Astrocyte (in vitro differentiated cells and primary cell): ENCODE measurements around the gene GNPTG.

Source experiments
- CTCF ChIP-seq: IDR thresholded peaks from 2 replicates; pipeline ENCODE4 v1.5.1; 2011; ENCODE audit warnings: low read depth, mild to moderate bottlenecking, inconsistent platforms, low read length, moderate library complexity; ENCODE audit not compliant: insufficient read depth
- EZH2 ChIP-seq: IDR thresholded peaks from 2 replicates; pipeline ENCODE4 v1.6.1; 2012; ENCODE audit warnings: mild to moderate bottlenecking, low read length, inconsistent platforms; ENCODE audit not compliant: insufficient read depth

DNA sequence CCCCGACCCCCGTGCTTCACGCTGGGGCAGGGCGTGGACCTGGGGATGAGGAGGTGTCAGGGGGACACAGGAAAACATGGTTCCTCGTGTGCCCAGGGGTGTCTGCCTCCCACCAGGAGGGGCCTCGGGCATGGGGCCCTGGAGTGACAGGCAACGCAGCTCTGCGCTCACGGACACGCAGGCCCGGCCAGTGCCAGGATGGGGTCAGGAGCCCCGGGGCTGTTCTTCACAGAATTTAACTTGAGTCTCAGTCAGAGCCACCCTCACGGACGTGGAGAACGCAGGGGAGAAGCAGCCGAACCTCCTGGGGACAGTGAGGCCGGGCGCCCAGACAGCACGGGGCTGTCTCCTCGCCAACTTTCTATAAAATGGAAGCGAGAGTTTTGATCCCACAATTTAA, 46.0 kb downstream of the GNPTG start:
- TF ChIP-seq EZH2 (no peak), CTCF (no peak)
